Effector memory CD4-positive, alpha-beta T cell (primary cell): ENCODE measurements around the gene CACNA1G.

Experiments used
- DNase-seq, 3 donors: peaks; one replicate each; pipeline ENCODE4 v3.0.0-alpha.2; 2020
- H3K27ac ChIP-seq: 2 replicates; pipeline ENCODE4 v1.7.0; 2013; ENCODE audit warnings: mild to moderate bottlenecking, low read length, moderate library complexity; ENCODE audit not compliant: insufficient read depth, poor library complexity, severe bottlenecking
- H3K27me3 ChIP-seq: replicated peaks from 2 replicates; pipeline ENCODE4 v1.7.0; 2013; ENCODE audit warnings: mild to moderate bottlenecking, low read length; ENCODE audit not compliant: insufficient read depth, control insufficient read depth, poor library complexity, severe bottlenecking
- H3K36me3 ChIP-seq: 2 replicates; pipeline ENCODE4 v1.7.0; 2013; ENCODE audit warnings: mild to moderate bottlenecking, low read length, moderate library complexity; ENCODE audit not compliant: control insufficient read depth, insufficient read depth
- H3K4me1 ChIP-seq: 2 replicates; pipeline ENCODE4 v1.7.0; 2013; ENCODE audit warnings: low read length, mild to moderate bottlenecking; ENCODE audit not compliant: control insufficient read depth, insufficient read depth, poor library complexity, severe bottlenecking
- H3K4me3 ChIP-seq: 2 replicates; pipeline ENCODE4 v1.7.0; 2013; ENCODE audit warnings: low read length, low read depth, mild to moderate bottlenecking; ENCODE audit not compliant: insufficient read depth, poor library complexity, severe bottlenecking
- H3K9me3 ChIP-seq: 2 replicates; pipeline ENCODE4 v1.7.0; 2013; ENCODE audit warnings: mild to moderate bottlenecking, low read length, moderate library complexity; ENCODE audit not compliant: control insufficient read depth

The CACNA1G gene

DNA sequence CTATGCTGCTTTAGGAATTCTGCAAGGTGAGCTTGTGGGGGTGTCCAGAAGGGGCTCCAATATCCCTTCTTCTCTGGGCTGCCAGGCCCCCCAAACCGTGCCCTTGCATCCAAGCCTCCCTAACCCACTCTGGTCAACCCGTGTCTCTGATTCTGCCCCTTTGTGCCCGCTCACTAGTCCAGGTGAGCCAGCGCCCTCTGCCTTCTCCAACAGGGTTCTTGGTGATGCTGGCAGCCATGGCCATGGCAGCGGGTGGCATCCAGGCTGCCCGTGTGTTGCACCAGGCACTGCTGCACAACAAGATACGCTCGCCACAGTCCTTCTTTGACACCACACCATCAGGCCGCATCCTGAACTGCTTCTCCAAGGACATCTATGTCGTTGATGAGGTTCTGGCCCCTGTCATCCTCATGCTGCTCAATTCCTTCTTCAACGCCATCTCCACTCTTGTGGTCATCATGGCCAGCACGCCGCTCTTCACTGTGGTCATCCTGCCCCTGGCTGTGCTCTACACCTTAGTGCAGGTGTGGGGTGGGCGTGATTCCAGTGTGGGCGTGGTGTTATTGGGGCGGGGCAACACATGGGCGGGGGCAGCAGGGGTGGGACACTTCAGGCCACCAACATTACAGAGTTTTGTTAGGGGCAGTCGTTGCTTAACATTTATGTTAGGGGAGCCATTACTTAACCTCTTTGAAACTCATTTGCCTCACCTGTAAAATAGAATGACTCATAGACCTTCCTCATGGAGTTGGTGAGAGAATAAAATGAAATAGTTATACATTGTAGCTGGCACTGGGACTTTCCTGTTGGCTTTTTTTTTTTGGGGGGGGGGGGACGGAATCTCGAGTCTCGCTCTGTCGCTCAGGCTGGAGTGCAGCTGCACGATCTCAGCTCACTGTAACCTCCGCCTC lies 115.8 kb downstream of the CACNA1G start:
- no peaks in the 10 kb centered on the region for H3K27me3 ChIP-seq
- no peaks in the 10 kb centered on the region for H3K9me3 ChIP-seq
- no peaks in the 10 kb centered on the region for H3K36me3 ChIP-seq
- no peak overlapping the region for H3K4me3 ChIP-seq
- DNase-seq = no peak
- no peaks in the 10 kb centered on the region for H3K4me1 ChIP-seq
- H3K27ac ChIP-seq = no peak overlapping the region
